HepG2 (cell line): ENCODE data around the gene MOGAT3. TPM values are rescaled to one million over a fixed set of nuclear protein-coding genes. Genes with fewer than 3 reads are reported as not detected.

ENCODE experiments used
- CREM ChIP-seq, 2 experiments: sonication (generic) in 1 of 2; formaldehyde crosslinking in 1 of 2; IDR thresholded peaks; 2 replicates each; pipeline versions ENCODE4 v1.4.0 to v1.6.1; 2016 to 2020; ENCODE audit warnings: antibody characterized with exemption in 1 of 2, mild to moderate bottlenecking in 1 of 2, missing genetic modification reagents in 1 of 2
- KDM1A ChIP-seq: IDR thresholded peaks from 2 replicates; pipeline ENCODE4 v1.6.1; 2016; ENCODE audit warnings: missing compliant biosample characterization
- NR2F6 ChIP-seq, 2 experiments: IDR thresholded peaks; 2 replicates each; pipeline ENCODE4 v1.6.1; 2016; ENCODE audit warnings: antibody characterized with exemption in 1 of 2, mild to moderate bottlenecking in 1 of 2
- ZNF567 ChIP-seq: sonication (generic); formaldehyde crosslinking; IDR thresholded peaks from 2 replicates; pipeline ENCODE4 v1.8.1; 2023; ENCODE audit warnings: mild to moderate bottlenecking, missing genetic modification reagents, borderline replicate concordance
- ZNF709 ChIP-seq: sonication (generic); formaldehyde crosslinking; IDR thresholded peaks from 2 replicates; pipeline ENCODE4 v1.5.0; 2020; ENCODE audit warnings: mild to moderate bottlenecking, missing genetic modification reagents
- polyA plus RNA-seq, 8 experiments: library from polyadenylated mRNA; depleted of rRNA in 3 of 8; stranded (reverse) in 7 of 8; unstranded in 1 of 8; fragments of >200 nt; fragmentation: Illumina TruSeq in 4 of 8; extraction: Trizol in 4 of 8; gene quantifications; 2 replicates each; pipeline versions ENCODE4 v1.2.1 to v1.2.3, GENCODE V29; 2011 to 2016; ENCODE audit warnings: low read depth in 4 of 8, missing spikeins in 1 of 8, mixed read lengths in 1 of 8; ENCODE audit not compliant: insufficient read depth in 1 of 8
- total RNA-seq, 5 experiments: library from RNA; depleted of rRNA; stranded (reverse); fragments of >200 nt; fragmentation: Illumina TruSeq; extraction: Trizol; gene quantifications; 2 replicates each; pipeline ENCODE4 v1.2.3, GENCODE V29; 2016; ENCODE audit warnings: low read depth in 1 of 5
- TF ChIP-seq, protein P1 (sequence below): sonication (generic); formaldehyde crosslinking; IDR thresholded peaks from 2 replicates; pipeline ENCODE4 v1.5.0; 2020; ENCODE audit warnings: missing genetic modification reagents, mild to moderate bottlenecking, borderline replicate concordance
- TF ChIP-seq, protein P2 (sequence below): sonication (generic); formaldehyde crosslinking; IDR thresholded peaks from 2 replicates; pipeline ENCODE4 v1.5.1; 2020; ENCODE audit warnings: missing genetic modification reagents, mild to moderate bottlenecking, borderline replicate concordance
- TF ChIP-seq, protein P3 (sequence below): sonication (generic); formaldehyde crosslinking; IDR thresholded peaks from 2 replicates; pipeline ENCODE4 v1.8.1; 2023; ENCODE audit warnings: mild to moderate bottlenecking, missing genetic modification reagents
- TF ChIP-seq, protein P4 (sequence below): sonication (generic); formaldehyde crosslinking; IDR thresholded peaks from 2 replicates; pipeline ENCODE4 v1.4.0; 2020; ENCODE audit warnings: mild to moderate bottlenecking, low read depth, missing genetic modification reagents
- TF ChIP-seq, protein P5 (sequence below): sonication (generic); IDR thresholded peaks from 2 replicates; pipeline ENCODE4 v1.6.1; 2016; ENCODE audit warnings: low read depth, borderline replicate concordance
- TF ChIP-seq, protein P6 (sequence below): sonication (generic); formaldehyde crosslinking; IDR thresholded peaks from 2 replicates; pipeline ENCODE4 v1.4.0; 2020; ENCODE audit warnings: missing genetic modification reagents
- TF ChIP-seq, protein P7 (sequence below): sonication (generic); formaldehyde crosslinking; IDR thresholded peaks from 2 replicates; pipeline ENCODE4 v1.4.0; 2020; ENCODE audit warnings: missing genetic modification reagents

Gene MOGAT3
- total and polyA plus RNA-seq, 2 of the 13 experiments (the other 11 are each of a cell fraction or from before 2014, with no cell fraction given): 22.5 to 30.5 TPM

DNA sequence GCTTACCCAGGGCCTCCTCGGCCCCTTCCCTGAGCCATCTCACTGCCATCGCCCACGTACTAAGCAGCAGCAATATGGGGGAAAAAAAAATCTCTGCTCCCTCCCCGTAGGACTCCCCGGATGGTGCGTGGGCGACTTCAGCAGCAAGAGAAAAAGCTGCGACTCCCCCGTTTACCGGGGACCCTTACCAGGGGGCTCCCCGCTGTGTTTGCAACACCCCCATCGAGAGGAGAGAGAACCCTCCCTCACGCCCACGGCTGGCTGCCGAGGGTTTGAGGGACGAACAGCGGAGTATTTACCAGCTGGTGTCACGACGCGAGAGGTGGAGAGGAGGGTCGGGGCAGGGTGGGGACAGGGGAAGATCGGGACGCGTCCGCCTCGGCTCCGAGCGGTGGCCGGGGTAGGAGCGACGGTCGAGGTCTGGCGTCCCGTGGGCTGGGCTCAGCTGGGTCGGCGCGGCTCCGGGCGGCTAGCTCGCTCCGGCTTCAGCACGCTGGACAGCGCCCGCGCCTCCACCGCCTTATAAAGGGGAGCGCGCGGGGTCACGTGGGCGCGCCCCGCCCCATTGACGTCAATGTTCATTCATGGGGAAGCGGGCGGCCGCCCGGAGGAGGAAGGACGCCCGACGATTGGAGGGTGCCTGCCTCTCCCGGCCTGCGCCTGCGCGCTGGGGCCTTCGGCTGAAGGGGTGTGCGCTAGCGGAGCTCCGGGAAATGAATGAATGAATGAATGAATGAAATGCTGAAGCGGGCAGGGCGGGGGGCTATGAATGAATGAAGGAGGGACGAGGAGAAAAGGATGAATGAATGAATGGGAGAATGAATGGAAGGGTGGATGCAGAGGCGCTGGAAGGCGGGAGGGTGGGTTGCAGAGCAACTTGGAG is 35.5 kb downstream of the MOGAT3 start, which contains the start of gene VGF (continued):
- TF ChIP-seq, protein P1, sequence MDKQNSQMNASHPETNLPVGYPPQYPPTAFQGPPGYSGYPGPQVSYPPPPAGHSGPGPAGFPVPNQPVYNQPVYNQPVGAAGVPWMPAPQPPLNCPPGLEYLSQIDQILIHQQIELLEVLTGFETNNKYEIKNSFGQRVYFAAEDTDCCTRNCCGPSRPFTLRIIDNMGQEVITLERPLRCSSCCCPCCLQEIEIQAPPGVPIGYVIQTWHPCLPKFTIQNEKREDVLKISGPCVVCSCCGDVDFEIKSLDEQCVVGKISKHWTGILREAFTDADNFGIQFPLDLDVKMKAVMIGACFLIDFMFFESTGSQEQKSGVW: peak; percentile 98; the same call in 1 of the 2 replicates
- TF ChIP-seq KDM1A (CRISPR knock-in tag): no peak
- TF ChIP-seq, protein P2, sequence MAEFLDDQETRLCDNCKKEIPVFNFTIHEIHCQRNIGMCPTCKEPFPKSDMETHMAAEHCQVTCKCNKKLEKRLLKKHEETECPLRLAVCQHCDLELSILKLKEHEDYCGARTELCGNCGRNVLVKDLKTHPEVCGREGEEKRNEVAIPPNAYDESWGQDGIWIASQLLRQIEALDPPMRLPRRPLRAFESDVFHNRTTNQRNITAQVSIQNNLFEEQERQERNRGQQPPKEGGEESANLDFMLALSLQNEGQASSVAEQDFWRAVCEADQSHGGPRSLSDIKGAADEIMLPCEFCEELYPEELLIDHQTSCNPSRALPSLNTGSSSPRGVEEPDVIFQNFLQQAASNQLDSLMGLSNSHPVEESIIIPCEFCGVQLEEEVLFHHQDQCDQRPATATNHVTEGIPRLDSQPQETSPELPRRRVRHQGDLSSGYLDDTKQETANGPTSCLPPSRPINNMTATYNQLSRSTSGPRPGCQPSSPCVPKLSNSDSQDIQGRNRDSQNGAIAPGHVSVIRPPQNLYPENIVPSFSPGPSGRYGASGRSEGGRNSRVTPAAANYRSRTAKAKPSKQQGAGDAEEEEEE: peak; percentile 87; the same call in 1 of the 2 replicates
- 0 out of 2 replicates have a peak, but pooled peaks have one; percentile 38 for TF ChIP-seq ZNF567
- TF ChIP-seq NR2F6 (IDR thresholded peaks at IDR 0.05): no peak
- peak; percentile 67 for TF ChIP-seq NR2F6 (CRISPR knock-in tag; IDR thresholded peaks at IDR 0.05)
- TF ChIP-seq, protein P3, sequence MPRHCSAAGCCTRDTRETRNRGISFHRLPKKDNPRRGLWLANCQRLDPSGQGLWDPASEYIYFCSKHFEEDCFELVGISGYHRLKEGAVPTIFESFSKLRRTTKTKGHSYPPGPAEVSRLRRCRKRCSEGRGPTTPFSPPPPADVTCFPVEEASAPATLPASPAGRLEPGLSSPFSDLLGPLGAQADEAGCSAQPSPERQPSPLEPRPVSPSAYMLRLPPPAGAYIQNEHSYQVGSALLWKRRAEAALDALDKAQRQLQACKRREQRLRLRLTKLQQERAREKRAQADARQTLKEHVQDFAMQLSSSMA: peak; percentile 51; the same call in 1 of the 2 replicates
- TF ChIP-seq, protein P4, sequence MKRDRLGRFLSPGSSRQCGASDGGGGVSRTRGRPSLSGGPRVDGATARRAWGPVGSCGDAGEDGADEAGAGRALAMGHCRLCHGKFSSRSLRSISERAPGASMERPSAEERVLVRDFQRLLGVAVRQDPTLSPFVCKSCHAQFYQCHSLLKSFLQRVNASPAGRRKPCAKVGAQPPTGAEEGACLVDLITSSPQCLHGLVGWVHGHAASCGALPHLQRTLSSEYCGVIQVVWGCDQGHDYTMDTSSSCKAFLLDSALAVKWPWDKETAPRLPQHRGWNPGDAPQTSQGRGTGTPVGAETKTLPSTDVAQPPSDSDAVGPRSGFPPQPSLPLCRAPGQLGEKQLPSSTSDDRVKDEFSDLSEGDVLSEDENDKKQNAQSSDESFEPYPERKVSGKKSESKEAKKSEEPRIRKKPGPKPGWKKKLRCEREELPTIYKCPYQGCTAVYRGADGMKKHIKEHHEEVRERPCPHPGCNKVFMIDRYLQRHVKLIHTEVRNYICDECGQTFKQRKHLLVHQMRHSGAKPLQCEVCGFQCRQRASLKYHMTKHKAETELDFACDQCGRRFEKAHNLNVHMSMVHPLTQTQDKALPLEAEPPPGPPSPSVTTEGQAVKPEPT (CRISPR knock-in tag): peak; percentile 90; the same call in 1 of the 2 replicates
- TF ChIP-seq, protein P5, sequence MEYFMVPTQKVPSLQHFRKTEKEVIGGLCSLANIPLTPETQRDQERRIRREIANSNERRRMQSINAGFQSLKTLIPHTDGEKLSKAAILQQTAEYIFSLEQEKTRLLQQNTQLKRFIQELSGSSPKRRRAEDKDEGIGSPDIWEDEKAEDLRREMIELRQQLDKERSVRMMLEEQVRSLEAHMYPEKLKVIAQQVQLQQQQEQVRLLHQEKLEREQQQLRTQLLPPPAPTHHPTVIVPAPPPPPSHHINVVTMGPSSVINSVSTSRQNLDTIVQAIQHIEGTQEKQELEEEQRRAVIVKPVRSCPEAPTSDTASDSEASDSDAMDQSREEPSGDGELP: peak; percentile 70; the same call in 1 of the 2 replicates
- peak; percentile 96 for TF ChIP-seq ZNF709 (CRISPR knock-in tag)
- TF ChIP-seq CREM (IDR thresholded peaks at IDR 0.05): peak; percentile 56
- TF ChIP-seq CREM (CRISPR knock-in tag; IDR thresholded peaks at IDR 0.05): no peak
- TF ChIP-seq, protein P6, sequence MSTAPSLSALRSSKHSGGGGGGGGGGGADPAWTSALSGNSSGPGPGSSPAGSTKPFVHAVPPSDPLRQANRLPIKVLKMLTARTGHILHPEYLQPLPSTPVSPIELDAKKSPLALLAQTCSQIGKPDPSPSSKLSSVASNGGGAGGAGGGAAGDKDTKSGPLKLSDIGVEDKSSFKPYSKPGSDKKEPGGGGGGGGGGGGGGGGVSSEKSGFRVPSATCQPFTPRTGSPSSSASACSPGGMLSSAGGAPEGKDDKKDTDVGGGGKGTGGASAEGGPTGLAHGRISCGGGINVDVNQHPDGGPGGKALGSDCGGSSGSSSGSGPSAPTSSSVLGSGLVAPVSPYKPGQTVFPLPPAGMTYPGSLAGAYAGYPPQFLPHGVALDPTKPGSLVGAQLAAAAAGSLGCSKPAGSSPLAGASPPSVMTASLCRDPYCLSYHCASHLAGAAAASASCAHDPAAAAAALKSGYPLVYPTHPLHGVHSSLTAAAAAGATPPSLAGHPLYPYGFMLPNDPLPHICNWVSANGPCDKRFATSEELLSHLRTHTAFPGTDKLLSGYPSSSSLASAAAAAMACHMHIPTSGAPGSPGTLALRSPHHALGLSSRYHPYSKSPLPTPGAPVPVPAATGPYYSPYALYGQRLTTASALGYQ (CRISPR knock-in tag): peak; percentile 91
- TF ChIP-seq, protein P7, sequence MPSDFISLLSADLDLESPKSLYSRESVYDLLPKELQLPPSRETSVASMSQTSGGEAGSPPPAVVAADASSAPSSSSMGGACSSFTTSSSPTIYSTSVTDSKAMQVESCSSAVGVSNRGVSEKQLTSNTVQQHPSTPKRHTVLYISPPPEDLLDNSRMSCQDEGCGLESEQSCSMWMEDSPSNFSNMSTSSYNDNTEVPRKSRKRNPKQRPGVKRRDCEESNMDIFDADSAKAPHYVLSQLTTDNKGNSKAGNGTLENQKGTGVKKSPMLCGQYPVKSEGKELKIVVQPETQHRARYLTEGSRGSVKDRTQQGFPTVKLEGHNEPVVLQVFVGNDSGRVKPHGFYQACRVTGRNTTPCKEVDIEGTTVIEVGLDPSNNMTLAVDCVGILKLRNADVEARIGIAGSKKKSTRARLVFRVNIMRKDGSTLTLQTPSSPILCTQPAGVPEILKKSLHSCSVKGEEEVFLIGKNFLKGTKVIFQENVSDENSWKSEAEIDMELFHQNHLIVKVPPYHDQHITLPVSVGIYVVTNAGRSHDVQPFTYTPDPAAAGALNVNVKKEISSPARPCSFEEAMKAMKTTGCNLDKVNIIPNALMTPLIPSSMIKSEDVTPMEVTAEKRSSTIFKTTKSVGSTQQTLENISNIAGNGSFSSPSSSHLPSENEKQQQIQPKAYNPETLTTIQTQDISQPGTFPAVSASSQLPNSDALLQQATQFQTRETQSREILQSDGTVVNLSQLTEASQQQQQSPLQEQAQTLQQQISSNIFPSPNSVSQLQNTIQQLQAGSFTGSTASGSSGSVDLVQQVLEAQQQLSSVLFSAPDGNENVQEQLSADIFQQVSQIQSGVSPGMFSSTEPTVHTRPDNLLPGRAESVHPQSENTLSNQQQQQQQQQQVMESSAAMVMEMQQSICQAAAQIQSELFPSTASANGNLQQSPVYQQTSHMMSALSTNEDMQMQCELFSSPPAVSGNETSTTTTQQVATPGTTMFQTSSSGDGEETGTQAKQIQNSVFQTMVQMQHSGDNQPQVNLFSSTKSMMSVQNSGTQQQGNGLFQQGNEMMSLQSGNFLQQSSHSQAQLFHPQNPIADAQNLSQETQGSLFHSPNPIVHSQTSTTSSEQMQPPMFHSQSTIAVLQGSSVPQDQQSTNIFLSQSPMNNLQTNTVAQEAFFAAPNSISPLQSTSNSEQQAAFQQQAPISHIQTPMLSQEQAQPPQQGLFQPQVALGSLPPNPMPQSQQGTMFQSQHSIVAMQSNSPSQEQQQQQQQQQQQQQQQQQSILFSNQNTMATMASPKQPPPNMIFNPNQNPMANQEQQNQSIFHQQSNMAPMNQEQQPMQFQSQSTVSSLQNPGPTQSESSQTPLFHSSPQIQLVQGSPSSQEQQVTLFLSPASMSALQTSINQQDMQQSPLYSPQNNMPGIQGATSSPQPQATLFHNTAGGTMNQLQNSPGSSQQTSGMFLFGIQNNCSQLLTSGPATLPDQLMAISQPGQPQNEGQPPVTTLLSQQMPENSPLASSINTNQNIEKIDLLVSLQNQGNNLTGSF: peak; percentile 99
